Sigmoid colon (tissue), 4 donors: ENCODE measurements around the gene RNF4.

ENCODE experiments used
- EP300 ChIP-seq, 4 donors: sonication (generic); formaldehyde crosslinking; IDR thresholded peaks; one replicate each; pipeline ENCODE4 v1.6.1; 2017; ENCODE audit warnings: antibody characterized with exemption in 4 of 4
- POLR2A ChIP-seq, 2 donors: fragments of 450-650 bp; IDR thresholded peaks; one replicate each; pipeline ENCODE4 v1.6.1; 2016; ENCODE audit warnings: antibody characterized with exemption in 2 of 2, mild to moderate bottlenecking in 2 of 2, moderate library complexity in 2 of 2
- TF ChIP-seq, protein P1 (sequence below), 4 experiments: fragments of 450-650 bp in 3 of 4; fragments of 200-600 bp in 1 of 4; IDR thresholded peaks; one replicate each; pipeline ENCODE4 v1.5.1; 2016 to 2019; ENCODE audit warnings: antibody characterized with exemption in 4 of 4, mild to moderate bottlenecking in 3 of 4, moderate library complexity in 2 of 4

DNA sequence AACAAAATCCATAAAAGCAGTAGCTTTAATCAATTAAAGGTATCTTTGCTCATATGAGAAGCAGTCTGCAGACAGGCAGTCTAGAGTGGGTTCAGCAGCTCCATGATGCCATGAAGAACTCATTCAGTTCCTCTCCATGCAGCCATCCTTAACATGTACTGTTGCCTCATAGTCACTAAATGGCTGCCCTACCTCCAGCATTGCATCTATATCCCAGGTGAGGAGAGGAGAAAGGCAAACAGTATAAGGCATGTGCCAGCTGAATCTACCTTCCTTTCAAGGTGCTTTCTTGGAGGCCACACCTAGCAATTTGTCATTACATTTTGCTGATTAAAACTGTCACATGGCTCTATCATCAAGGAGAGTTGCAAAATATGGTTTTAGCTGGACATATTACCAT, 36.9 kb upstream of the RNF4 start:
- no peak for TF ChIP-seq POLR2A (IDR thresholded peaks at IDR 0.05)
- TF ChIP-seq, protein P1, sequence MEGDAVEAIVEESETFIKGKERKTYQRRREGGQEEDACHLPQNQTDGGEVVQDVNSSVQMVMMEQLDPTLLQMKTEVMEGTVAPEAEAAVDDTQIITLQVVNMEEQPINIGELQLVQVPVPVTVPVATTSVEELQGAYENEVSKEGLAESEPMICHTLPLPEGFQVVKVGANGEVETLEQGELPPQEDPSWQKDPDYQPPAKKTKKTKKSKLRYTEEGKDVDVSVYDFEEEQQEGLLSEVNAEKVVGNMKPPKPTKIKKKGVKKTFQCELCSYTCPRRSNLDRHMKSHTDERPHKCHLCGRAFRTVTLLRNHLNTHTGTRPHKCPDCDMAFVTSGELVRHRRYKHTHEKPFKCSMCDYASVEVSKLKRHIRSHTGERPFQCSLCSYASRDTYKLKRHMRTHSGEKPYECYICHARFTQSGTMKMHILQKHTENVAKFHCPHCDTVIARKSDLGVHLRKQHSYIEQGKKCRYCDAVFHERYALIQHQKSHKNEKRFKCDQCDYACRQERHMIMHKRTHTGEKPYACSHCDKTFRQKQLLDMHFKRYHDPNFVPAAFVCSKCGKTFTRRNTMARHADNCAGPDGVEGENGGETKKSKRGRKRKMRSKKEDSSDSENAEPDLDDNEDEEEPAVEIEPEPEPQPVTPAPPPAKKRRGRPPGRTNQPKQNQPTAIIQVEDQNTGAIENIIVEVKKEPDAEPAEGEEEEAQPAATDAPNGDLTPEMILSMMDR (IDR thresholded peaks at IDR 0.05): no peak
- no peak for TF ChIP-seq EP300 (IDR thresholded peaks at IDR 0.05)
